ENCODE results near the gene TYMS.

Gene TYMS

DNA sequence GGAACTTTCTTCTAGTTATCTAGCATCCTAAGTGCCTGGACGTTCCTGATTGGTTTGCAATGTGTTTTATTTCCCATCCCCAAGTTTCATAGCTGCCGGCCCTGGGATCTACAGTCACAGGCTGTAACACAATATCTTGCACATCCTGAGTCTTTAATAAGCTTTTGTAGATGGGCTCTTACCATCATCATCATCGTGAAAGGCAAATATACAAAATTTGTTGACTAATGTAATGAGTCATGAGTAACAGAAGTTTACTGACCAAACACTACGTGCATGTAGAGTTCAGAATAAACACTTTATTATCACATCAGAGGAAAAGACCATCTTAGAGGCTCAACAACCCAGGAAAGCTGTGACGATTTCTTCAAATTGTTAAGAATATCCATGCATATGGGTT, 8.1 kb upstream of the TYMS start:
- DNase-seq, result no peak

DNA sequence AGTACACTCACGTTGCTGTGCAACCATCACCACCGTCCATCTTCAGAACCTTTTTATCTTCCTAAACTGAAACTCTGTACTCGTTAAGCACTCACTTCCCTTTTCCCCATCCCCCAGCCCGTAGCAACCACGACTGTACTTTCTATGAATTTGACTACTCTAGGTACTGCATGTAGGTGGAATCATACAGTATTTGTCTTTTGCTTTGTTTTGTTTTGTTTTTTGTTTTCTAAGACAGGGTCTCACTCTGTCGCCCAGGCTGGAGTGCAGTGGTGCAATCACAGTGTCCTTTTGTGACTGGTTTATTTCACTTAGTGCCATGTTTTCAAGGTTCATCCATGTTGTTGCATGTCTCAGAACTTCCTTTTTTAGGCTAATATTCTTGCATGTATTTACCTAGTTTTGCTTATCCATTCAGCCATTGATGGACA, 7.0 kb upstream of the TYMS start:
- DNase-seq, result peak; percentile 24

DNA sequence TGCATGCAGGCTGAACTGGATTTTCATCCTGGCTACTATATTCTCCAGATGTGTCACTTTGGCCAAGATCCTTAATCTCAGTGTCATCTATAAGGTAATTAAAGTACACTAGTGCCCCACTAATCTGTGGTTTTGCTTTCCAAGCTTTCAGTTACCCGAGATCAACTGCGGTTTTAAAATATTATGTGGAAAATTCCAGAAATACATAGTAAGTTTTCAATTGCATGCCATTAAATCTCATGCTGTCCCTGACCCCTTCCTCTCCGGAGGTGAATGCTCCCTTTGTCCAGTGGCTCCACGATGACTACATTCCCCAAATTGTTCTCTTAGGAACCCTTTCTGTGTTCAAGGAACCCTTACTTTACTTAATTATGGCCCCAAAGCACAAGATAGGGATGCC, 5.3 kb upstream of the TYMS start:
- DNase-seq, result no peak

DNA sequence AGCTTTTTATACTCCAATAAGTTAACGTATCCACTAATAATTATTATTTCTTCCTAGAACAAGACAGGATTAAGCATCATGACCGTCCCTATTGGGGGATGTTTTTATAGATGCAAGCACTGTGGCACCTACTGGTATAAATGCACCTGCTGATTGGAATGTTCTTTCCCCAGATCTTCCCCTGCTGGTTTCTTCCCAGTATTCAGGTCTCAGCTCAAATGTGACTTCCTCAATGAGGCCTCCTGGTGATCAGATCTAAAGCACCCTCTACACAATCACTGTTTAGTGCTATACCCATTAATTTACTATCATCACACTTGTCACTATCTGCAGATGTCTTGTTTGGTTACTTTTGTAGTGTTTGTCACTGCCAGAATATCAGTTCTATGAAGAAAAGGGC, 3.9 kb upstream of the TYMS start:
- no peak for DNase-seq

DNA sequence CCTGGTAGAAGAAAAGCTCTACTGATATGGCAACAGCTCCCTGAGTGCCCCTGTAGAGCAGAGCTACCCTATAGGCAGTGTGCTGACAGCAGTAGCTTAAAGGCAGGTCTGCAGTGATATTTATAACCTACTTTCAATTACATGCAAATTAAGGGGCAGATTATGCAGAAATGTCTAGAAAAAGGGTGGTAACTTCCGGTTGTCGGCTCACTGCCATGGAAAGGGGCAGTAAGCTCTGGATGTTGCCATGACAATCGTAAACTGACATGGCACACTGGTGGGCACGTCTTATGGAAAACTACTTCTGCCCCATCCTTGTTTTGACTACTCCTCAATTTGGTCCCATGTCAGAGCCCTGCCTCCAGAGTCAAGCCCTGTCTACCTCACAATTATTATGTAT, 2.9 kb upstream of the TYMS start:
- DNase-seq, result no peak

DNA sequence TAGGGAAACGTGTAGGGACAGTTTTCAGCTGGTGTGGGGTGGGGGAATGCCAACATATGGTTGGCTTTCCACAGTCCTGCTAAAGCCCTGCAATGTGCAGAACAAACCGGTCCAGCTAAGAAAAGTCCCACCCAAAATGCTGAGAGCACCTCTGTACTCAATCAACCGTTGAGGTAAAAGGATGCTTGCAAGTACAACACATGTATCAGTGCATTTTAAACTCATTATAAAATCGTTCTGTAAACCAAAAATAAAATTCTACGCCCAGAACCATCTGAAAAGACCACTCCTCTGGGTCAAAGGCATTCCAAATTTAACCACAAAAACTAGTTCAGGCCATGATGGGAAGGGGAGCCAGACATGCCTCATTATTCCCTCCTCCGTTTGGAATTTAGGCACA, 2.0 kb upstream of the TYMS start:
- no peak for DNase-seq

DNA sequence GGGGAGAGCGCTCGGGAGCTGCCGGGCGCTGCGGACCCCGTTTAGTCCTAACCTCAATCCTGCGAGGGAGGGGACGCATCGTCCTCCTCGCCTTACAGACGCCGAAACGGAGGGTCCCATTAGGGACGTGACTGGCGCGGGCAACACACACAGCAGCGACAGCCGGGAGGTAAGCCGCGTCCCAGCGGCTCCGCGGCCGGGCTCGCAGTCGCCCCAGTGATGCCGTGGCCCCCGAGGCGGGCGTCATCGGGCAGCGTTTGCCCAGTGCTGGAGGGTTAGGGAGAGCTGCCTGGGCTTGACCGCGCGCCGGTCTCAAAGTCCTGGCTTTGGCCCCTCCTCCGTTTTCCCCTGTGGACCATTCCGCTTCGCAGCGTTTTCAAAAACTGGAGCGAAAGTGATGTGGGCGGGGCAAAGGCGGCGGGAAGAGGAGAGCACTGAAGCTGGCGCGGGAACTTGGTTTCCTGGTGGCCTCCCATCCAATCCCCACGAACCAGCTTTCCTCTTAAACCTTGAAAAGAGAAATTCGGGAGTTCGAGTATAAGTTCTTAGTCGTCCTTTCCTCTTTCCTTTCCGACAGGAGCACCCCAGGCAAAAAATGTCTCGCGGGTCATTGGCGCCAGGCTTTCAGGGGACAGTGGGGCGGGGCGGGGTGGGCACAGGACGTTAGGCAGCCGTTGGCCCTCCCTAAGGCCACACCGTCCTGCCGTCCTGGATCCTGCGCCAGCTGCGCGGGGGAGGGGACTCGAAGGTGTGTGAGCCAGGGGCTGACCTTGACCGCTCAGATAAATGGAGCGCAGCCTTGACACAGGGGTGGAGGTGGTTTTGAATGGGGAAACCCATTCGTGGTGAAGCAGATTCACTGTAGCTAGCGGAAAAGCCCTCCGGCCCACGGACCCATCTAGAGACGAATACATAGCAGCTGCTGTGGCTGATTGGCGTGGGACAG, 821 bp downstream of the TYMS start:
- peak; percentile 35 for DNase-seq

DNA sequence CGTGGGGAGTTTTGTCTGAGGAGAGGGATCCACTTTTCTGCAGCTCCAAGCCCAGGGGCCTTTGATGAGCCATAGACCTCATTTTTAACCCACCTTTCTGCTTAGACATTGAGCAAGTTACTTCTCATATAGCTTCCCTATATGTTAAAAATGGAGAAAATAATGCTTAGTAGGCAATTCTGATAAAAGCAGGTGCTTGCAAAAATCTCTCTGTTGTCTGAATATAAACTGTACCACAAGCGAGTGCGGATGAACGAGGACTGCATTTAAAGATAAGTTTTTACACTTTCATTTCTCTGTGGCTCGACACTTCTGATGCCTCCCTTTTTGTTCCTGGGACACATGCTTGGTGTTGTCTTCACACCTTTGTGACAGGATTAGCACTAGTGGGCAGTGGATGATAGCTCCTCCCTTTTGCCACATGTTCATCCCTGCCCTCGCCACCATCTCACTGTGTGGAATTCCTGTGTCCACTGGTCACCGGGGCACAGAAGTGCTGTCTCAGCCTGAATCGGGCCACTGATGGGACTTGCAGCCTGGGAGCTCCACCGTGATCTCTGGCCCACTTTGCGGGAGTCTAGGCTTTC, 1.6 kb downstream of the TYMS start:
- DNase-seq, result no peak

DNA sequence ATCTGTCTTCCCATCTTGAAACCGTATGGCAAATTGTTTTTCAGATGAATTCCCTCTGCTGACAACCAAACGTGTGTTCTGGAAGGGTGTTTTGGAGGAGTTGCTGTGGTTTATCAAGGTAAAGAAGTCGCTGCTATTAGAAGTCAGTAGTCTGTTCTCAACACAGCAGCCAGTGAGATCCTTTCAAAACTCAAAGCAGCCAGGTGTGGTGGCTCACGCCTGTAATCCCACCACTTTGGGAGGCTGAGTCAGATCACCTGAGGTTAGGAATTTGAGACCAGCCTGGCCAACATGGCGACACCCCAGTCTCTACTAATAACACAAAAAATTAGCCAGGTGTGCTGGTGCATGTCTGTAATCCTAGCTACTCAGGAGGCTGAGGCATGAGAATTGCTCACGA, 2.1 kb downstream of the TYMS start:
- DNase-seq, result no peak

DNA sequence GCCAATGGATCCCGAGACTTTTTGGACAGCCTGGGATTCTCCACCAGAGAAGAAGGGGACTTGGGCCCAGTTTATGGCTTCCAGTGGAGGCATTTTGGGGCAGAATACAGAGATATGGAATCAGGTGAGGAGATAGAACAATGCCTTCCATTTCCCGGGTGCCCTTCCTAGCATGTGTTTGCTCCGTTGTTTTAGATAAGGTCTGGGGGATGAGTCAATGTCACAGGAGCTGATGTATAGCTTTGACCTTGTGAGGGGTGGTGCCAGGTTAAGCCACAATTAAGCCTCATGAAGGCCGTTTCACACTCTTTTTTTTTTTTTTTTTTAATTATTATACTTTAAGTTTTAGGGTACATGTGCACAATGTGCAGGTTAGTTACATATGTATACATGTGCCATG, 4.7 kb downstream of the TYMS start:
- no peak for DNase-seq

DNA sequence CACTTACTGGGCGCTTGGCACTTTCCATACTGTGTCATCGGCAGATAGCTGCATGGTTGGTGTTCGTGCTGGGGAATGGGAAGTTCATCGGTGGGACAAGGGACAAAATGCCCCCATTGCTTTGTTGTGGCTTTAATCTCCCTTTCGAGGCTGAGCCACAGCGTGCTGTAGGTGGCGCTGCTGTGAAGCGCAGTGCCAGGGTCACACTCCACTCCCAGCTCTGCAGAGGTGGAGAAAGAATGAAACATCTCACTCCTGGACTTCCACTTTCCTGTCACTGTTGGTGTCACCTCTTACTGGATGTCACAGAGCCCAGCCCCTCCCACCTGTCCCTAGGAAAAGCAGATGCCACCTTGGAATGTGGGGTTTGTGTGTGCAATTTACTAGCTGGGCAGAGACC, 8.7 kb downstream of the TYMS start:
- no peak for DNase-seq

DNA sequence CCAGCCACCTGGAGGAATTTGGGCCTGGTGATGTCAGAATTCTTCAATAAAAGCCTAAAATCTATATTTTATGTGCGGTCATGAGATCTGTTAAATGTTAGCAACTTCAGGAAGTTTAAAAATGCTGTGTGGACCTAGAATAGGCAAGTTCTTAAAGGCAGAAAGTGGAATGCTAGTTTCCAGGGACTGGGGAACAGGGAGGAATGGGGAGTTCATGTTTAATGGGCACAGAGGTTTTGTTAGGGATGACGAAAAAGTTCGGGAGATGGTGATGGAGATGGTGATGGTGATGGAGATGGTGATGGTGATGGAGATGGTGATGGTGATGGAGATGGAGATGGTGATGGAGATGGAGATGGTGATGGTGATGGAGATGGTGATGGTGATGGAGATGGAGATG, 9.2 kb downstream of the TYMS start:
- no peak for DNase-seq

DNA sequence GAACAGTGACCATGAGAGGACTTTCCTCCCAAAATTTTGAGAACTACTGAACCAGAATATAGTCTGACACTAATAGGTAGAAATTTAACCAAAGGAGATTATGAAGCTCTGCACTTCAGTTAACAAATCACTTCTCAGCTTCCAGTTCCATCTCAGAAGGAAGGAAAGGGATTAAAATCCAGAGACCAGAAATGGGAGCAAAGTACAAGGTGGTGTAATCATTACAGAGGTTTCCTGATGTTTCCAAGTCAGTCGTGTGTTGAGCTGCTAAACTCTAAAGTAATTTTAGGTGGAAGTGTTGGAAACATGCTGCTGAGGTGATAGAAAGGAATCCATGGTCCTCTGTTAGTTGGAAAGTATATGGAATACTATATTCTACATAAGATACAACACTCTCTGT, 10.8 kb downstream of the TYMS start:
- no peak for DNase-seq

DNA sequence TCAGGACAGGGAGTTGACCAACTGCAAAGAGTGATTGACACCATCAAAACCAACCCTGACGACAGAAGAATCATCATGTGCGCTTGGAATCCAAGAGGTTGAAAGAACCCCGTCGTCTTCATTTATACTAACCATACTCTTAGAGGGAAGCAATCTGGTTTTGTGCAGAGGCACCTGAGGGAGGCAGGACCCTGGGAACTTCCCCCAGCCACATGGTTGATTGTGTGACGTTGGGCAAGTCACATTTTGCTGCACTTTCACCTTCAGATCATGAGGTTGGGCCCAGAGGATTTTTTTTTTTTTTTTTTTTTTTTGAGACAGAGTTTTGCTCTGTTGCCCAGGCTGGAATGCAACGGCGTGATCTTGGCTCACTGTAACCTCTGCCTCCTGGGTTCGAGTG, 11.6 kb downstream of the TYMS start:
- no peak for DNase-seq

DNA sequence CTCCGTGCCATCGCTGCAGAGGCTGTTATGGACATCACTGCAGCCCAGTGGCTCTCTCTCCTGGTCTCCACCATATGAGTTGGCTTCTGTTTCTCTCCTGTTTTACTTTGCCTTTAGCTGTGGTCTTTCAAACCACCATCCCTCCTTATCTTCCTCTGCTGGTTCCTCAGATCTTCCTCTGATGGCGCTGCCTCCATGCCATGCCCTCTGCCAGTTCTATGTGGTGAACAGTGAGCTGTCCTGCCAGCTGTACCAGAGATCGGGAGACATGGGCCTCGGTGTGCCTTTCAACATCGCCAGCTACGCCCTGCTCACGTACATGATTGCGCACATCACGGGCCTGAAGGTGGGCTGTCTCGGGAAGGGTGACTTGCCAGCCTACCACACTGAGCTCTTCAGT, 13.1 kb downstream of the TYMS start:
- no peak for DNase-seq

DNA sequence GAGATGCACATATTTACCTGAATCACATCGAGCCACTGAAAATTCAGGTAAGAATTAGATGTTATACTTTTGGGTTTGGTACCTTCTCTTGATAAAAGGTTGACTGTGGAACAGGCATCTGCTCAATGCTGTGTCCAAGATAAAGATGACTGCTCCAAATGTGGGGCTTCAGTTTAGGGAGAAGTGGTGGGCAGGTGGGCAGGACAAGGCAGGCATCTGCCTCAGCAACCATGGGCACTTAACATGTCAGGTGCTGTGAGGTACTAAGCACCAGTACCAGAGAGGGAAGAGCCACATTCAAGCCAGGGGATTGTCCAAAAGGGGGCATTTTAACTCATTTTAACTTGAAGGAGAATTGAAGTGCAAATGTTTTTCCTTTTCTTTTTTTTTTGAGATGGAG, 14.0 kb downstream of the TYMS start:
- no peak for DNase-seq

DNA sequence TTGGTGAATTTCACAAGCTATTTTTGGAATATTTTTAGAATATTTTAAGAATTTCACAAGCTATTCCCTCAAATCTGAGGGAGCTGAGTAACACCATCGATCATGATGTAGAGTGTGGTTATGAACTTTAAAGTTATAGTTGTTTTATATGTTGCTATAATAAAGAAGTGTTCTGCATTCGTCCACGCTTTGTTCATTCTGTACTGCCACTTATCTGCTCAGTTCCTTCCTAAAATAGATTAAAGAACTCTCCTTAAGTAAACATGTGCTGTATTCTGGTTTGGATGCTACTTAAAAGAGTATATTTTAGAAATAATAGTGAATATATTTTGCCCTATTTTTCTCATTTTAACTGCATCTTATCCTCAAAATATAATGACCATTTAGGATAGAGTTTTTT, 15.9 kb downstream of the TYMS start:
- DNase-seq, result no peak

DNA sequence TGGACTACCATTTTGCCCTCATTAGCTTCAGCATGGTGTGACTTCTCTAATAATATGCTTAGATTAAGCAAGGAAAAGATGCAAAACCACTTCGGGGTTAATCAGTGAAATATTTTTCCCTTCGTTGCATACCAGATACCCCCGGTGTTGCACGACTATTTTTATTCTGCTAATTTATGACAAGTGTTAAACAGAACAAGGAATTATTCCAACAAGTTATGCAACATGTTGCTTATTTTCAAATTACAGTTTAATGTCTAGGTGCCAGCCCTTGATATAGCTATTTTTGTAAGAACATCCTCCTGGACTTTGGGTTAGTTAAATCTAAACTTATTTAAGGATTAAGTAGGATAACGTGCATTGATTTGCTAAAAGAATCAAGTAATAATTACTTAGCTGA, 16.3 kb downstream of the TYMS start:
- DNase-seq, result no peak

DNA sequence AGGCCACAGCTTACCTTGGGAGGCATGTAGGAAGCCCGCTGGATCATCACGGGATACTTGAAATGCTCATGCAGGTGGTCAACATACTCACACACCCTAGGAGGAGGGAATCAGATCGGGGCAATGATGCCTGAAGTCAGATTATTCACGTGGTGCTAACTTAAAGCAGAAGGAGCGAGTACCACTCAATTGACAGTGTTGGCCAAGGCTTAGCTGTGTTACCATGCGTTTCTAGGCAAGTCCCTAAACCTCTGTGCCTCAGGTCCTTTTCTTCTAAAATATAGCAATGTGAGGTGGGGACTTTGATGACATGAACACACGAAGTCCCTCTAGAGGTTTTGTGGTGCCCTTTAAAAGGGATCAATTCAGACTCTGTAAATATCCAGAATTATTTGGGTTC, 17.9 kb downstream of the TYMS start:
- no peak for DNase-seq

DNA sequence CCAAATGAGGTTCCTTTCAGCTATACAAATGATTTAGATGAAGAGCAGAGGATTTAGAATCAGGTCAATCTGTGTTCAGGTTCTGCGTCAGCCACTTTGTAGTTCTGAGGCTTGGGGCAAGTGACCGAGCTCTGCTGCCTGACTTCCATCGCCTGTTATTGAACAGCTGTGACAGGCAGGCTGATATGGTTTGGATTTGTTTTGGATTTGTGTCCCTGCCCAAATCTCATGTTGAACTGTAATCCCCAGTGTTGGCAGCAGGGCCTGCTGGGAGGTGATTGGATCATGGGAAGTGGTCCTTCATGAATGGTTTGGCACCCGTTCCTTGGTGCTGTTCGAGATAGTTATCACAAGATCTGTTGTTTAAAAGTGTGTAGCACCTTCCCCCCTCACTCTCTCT, 18.6 kb downstream of the TYMS start:
- no peak for DNase-seq

DNA sequence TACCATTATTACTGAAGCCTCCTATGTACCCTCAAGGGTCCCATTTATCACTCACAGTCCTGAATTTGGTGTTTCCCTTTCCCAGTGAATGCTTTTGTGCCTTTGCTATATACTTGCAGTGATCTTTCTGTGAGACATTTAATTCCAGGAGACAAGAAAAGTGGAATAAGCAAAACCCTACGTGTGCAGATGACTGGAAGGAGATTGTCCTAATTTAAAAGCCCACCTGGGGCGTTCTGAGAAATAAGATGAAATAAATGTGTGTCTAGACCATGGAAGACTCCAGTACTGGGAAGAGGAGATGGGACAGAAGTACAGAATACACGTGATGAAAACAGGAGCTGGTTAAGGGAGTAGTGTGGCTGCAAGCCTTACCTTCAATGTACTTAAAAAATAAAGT, 19.3 kb downstream of the TYMS start:
- DNase-seq, result no peak

DNA sequence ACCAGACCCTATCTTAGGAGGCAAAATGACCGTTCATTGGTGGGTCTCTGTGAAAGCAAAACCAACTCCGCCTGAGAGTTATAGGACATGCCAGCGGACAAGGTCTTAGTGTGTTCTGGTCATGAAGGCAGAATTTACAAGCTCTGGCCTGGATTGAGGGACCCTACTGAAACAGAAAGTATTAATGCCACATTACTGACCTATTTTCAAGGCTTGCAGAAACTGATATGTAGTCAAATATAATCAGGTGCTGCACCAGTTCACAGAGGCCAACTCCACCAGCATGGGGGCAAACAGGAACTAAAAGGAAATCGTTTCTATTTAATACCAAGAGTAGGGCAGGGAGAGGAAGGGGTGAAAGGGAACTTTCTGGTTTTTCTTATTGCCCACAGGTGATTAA, 19.7 kb downstream of the TYMS start:
- DNase-seq, result no peak

DNA sequence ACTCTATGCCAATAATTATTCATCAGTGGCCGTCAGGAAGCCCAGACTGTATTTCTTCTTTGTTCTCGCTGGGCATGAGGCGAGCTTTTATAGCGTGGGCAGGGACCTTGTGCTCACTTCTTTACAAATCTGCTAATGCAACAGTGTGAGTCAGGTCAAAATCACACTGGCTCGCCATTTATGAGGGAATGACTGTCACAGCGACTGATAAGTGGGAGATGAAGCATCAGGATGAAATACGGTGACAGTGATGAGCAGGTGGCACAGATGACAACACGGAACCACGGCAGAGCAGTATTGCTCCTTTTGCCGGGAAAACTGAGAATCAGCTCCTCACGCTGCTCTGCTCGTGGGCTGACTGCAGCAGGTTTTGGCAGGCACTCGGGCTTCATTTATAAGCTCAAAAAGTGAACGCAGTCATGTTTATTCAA, 20.5 kb downstream of the TYMS start:
- no peak for DNase-seq

DNA sequence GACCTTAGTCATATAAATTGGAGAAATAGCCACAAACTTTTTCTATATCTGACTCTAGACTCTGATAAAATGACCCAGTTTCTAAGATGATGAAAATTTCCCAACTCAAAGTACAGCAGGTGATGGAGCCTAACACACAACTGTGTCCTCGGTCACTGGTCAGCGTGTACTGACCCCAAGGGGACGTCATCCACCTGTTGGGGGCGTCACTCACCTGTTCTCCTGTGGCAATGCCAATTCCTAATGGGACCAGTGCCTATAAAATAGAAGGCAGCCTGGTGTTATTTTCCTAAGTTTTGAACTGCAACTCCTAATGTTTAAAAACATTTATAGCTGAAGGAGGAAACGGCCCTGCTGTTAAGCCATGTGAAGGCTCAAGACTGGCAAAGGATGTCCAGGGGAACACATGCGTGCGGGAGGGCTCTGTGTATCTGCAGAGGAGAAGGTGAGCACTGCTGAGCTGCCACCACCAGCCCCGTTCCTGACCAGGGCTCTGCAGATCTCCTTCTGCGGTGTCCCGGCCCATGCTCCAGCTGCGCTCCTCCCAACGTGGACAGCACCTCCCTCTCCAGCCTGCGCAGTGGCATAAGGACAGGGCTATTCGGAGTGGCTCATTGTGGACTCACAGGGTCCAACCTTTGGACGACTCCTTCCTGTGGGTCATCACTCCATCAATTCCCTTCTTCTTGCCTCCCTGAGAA, 21.2 kb downstream of the TYMS start:
- DNase-seq, result no peak
